ENCODE measurements around the gene MRPL20. TPM values are rescaled to one million over a fixed set of nuclear protein-coding genes. Genes with fewer than 3 reads are reported as not detected.
"Not testable (repeated sequence)": the region's sequence is repeated elsewhere in the genome, so short reads cannot be mapped to it uniquely, and the experiment has no call there.

Gene MRPL20
- total and polyA plus RNA-seq, 2 donors (not counting 1 experiment from before 2014, with no cell fraction given): 81.7 to 150 TPM

DNA sequence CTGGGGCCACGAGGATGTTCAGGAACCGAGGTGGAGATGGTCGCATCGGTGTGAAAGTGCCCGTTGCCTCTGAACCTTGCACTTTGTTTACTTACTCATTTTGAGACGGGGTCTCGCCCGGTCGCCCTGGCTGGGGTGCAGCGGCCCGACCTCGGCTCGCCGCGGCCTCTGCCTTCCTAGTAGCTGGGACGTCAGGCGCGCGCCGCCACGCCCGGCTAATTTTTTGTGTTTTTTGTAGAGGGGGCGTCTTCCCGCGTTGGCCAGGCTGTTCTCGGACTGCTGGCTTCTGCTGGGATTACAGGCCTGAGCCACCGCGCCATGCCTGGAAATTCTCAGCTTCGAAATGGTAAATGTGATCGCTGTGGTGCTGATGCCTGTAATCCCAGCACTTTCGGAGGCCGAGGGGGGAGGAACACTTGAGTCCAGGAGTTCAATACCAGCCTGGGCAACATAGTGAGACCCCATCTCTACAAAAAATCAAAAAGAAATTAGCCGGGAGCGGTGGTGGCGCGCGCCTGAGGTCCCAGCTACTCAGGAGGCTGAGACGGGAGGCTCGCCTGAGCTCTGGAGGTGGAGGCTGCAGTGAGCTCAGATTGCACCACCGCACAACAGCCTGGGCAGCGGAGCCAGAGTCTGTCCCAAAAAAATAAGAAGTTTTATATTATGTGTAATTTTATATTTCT is 684 bp upstream of the MRPL20 start:
- DNase-seq (ENCODE audit: low read depth in 2 of 2): peak; percentile 37 to 51
- Histone ChIP-seq H3K4me2 (ENCODE audit: extremely low read depth, insufficient read depth, low read length) (peak overlapping the region; percentile 81), H3K79me2 (ENCODE audit: control insufficient read depth, insufficient read depth, low read length) (peaks cover 52% of the 10 kb centered on the region), H4K20me1 (ENCODE audit: control insufficient read depth, extremely low read depth, insufficient read depth, low read length) (no peaks in the 10 kb centered on the region), H3K9me3 (ENCODE audit: control insufficient read depth, insufficient read depth, low read depth, low read length) (no peaks in the 10 kb centered on the region), H3K36me3 (ENCODE audit: control insufficient read depth, insufficient read depth, low read length) (peaks cover 11% of the 10 kb centered on the region), H3K9ac (ENCODE audit: insufficient read depth, low read length) (peak overlapping the region; percentile 95), H3K4me3 (replicated peaks in 1 of 4; ENCODE audit: control extremely low read depth in 1 of 4, insufficient read depth in 1 of 4, low read depth in 3 of 4, low read length in 4 of 4) (peak overlapping the region; percentile 82 to 94 (median 92)), H2AFZ (ENCODE audit: low read length) (no peak overlapping the region), H3K4me1 (ENCODE audit: control insufficient read depth, extremely low read depth, insufficient read depth, low read length) (peaks cover 3% of the 10 kb centered on the region), H3K27me3 (ENCODE audit: control insufficient read depth, insufficient read depth, low read length) (no peaks in the 10 kb centered on the region), H3K27ac (ENCODE audit: insufficient read depth, low read length) (peak overlapping the region; percentile 73)
- TF ChIP-seq EZH2 (IDR thresholded peaks at IDR 0.05; ENCODE audit: low read length, missing control alignments): no peak
- TF ChIP-seq, protein P1, sequence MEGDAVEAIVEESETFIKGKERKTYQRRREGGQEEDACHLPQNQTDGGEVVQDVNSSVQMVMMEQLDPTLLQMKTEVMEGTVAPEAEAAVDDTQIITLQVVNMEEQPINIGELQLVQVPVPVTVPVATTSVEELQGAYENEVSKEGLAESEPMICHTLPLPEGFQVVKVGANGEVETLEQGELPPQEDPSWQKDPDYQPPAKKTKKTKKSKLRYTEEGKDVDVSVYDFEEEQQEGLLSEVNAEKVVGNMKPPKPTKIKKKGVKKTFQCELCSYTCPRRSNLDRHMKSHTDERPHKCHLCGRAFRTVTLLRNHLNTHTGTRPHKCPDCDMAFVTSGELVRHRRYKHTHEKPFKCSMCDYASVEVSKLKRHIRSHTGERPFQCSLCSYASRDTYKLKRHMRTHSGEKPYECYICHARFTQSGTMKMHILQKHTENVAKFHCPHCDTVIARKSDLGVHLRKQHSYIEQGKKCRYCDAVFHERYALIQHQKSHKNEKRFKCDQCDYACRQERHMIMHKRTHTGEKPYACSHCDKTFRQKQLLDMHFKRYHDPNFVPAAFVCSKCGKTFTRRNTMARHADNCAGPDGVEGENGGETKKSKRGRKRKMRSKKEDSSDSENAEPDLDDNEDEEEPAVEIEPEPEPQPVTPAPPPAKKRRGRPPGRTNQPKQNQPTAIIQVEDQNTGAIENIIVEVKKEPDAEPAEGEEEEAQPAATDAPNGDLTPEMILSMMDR (conservative IDR thresholded peaks at IDR 0.05 in 1 of 2, IDR thresholded peaks at IDR 0.05 in 1 of 2; ENCODE audit: low read depth in 1 of 2, low read length in 2 of 2): no peak

DNA sequence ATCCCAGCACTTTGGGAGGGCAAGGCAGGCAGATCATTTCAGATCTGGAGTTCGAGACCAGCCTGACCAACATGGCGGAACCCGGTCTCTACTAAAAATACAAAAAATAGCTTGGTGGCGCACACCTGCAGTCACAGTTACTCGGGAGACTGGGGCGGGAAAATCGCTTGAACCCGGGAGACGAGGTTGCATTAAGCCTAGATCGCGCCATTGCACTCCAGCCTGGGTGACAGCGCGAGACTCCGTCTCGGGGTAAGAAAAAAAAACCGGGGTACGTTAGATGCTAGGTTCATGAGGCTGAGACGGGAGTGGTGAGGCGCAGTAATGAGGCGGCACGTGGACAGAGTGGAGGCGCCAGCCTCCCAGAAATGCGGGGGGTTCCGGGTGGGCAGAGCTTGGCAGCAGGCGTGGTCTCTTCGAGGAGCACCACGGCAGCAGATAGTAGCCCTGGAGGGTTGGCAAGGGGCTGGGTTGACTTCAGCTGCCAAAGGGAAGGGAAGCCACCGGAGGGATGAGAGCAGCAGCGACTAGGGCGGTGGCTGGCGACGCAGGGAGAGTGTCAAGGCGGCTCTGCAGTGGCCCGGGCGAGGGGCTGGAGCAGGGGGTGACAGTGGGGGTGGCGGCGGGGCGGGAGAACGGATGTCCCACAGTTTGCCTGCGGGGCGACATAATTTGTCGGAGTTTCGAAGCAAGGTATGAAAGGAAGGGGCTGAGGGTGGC is 832 bp downstream of the MRPL20 start:
- Histone ChIP-seq H4K20me1 (ENCODE audit: control insufficient read depth, extremely low read depth, insufficient read depth, low read length) (no peaks in the 10 kb centered on the region), H3K4me3 (replicated peaks in 1 of 4; ENCODE audit: control extremely low read depth in 1 of 4, insufficient read depth in 1 of 4, low read depth in 3 of 4, low read length in 4 of 4) (peak overlapping the region; percentile 82 to 94 (median 92)), H3K4me2 (ENCODE audit: extremely low read depth, insufficient read depth, low read length) (peak overlapping the region; percentile 81), H3K27ac (ENCODE audit: insufficient read depth, low read length) (peak overlapping the region; percentile 73), H3K36me3 (ENCODE audit: control insufficient read depth, insufficient read depth, low read length) (peaks cover 15% of the 10 kb centered on the region), H2AFZ (ENCODE audit: low read length) (no peak overlapping the region), H3K9me3 (ENCODE audit: control insufficient read depth, insufficient read depth, low read depth, low read length) (no peaks in the 10 kb centered on the region), H3K79me2 (ENCODE audit: control insufficient read depth, insufficient read depth, low read length) (peaks cover 57% of the 10 kb centered on the region), H3K9ac (ENCODE audit: insufficient read depth, low read length) (peak overlapping the region; percentile 95), H3K27me3 (ENCODE audit: control insufficient read depth, insufficient read depth, low read length) (no peaks in the 10 kb centered on the region), H3K4me1 (ENCODE audit: control insufficient read depth, extremely low read depth, insufficient read depth, low read length) (peaks cover 3% of the 10 kb centered on the region)
- no peak for TF ChIP-seq EZH2 (IDR thresholded peaks at IDR 0.05; ENCODE audit: low read length, missing control alignments)
- TF ChIP-seq, protein P1 (conservative IDR thresholded peaks at IDR 0.05 in 1 of 2, IDR thresholded peaks at IDR 0.05 in 1 of 2; ENCODE audit: low read depth in 1 of 2, low read length in 2 of 2): no peak
- DNase-seq (ENCODE audit: low read depth in 2 of 2): no peak

DNA sequence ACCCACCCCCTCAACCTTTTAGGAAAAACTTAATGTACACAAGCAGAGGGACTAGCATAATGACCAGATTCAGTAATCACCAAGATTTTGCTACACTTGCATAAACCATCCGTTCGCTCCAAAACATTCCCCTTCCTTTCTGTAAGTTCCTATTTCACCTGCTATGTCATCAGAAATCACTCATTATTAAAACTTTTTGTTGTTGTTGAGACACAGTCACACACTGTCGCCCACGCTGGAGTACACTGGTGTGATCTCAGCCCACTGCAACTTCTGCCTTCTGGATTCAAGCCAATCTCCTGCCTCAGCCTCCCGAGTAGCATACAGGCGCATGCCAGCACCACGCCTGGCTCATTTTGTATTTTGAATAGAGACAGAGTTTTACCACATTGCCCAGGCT is 3.4 kb downstream of the MRPL20 start:
- Histone ChIP-seq H3K4me3 (replicated peaks in 1 of 4; ENCODE audit: control extremely low read depth in 1 of 4, insufficient read depth in 1 of 4, low read depth in 3 of 4, low read length in 4 of 4) (no peak overlapping the region), H3K27me3 (ENCODE audit: control insufficient read depth, insufficient read depth, low read length) (no peaks in the 10 kb centered on the region), H4K20me1 (ENCODE audit: control insufficient read depth, extremely low read depth, insufficient read depth, low read length) (no peaks in the 10 kb centered on the region), H3K9me3 (ENCODE audit: control insufficient read depth, insufficient read depth, low read depth, low read length) (no peaks in the 10 kb centered on the region), H2AFZ (ENCODE audit: low read length) (no peak overlapping the region), H3K4me2 (ENCODE audit: extremely low read depth, insufficient read depth, low read length) (no peak overlapping the region), H3K27ac (ENCODE audit: insufficient read depth, low read length) (no peak overlapping the region), H3K4me1 (ENCODE audit: control insufficient read depth, extremely low read depth, insufficient read depth, low read length) (peaks cover 14% of the 10 kb centered on the region), H3K36me3 (ENCODE audit: control insufficient read depth, insufficient read depth, low read length) (peaks cover 25% of the 10 kb centered on the region), H3K9ac (ENCODE audit: insufficient read depth, low read length) (no peak overlapping the region), H3K79me2 (ENCODE audit: control insufficient read depth, insufficient read depth, low read length) (peaks cover 72% of the 10 kb centered on the region)
- TF ChIP-seq, protein P1 (conservative IDR thresholded peaks at IDR 0.05 in 1 of 2, IDR thresholded peaks at IDR 0.05 in 1 of 2; ENCODE audit: low read depth in 1 of 2, low read length in 2 of 2): no peak
- no peak for TF ChIP-seq EZH2 (IDR thresholded peaks at IDR 0.05; ENCODE audit: low read length, missing control alignments)
- no peak for DNase-seq (ENCODE audit: low read depth in 2 of 2)

DNA sequence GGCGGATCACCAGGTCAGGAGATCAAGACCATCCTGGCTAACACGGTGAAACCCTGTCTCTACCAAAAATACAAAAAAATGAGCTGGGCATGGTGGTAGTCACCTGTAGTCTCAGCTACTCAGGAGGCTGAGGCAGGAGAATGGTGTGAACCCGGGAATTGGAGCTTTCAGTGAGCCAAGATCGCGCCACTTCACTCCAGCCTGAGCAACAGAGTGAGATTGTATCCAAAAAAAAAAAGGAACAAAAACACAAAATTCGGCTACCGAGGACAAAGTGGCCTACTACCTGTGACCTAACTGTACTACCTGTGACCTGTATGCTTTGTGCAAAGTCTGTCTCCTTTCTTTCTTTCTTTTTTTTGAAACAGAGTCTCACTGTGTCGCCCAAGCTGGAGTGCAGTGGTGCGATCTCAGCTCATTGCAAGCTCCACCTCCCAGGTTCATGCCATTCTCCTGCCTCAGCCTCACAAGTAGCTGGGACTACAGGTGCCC is 4.1 kb downstream of the MRPL20 start:
- H3K4me1 ChIP-seq (ENCODE audit: control insufficient read depth, extremely low read depth, insufficient read depth, low read length): peaks cover 15% of the 10 kb centered on the region
- peaks cover 72% of the 10 kb centered on the region for H3K79me2 ChIP-seq (ENCODE audit: control insufficient read depth, insufficient read depth, low read length)
- not testable (repeated sequence) for DNase-seq (ENCODE audit: low read depth in 2 of 2); H3K4me2 ChIP-seq (ENCODE audit: extremely low read depth, insufficient read depth, low read length); H3K27ac ChIP-seq (ENCODE audit: insufficient read depth, low read length); H3K9me3 ChIP-seq (ENCODE audit: control insufficient read depth, insufficient read depth, low read depth, low read length); H2AFZ ChIP-seq (ENCODE audit: low read length); H3K9ac ChIP-seq (ENCODE audit: insufficient read depth, low read length); H4K20me1 ChIP-seq (ENCODE audit: control insufficient read depth, extremely low read depth, insufficient read depth, low read length); H3K4me3 ChIP-seq (replicated peaks in 1 of 4; ENCODE audit: control extremely low read depth in 1 of 4, insufficient read depth in 1 of 4, low read depth in 3 of 4, low read length in 4 of 4); H3K27me3 ChIP-seq (ENCODE audit: control insufficient read depth, insufficient read depth, low read length)
- H3K36me3 ChIP-seq (ENCODE audit: control insufficient read depth, insufficient read depth, low read length): peaks cover 26% of the 10 kb centered on the region

Measured in fibroblast of lung (primary cell).